ENCODE measurements around the gene KIF16B. TPM values are rescaled to one million over a fixed set of nuclear protein-coding genes. Genes with fewer than 3 reads are reported as not detected.

Gene KIF16B
- total RNA-seq, 1 experiment from 2014 or later, result 4.6 TPM

- CTCF ChIA-PET, result interaction anchor here (0.7 kb wide), 1 partner anchor 9 kb away, joined by 3 read pairs; no protein-coding TSS in a partner anchor
- no peaks in the 10 kb centered on the region for H3K36me3 ChIP-seq (ENCODE audit: insufficient read depth, low read length, poor library complexity, severe bottlenecking)
- BruUV-seq (replicated peaks), result no TSS peak
Measured at GRCh38 chr20:16314748-16315159, 258.5 kb downstream of the KIF16B start.

DNA sequence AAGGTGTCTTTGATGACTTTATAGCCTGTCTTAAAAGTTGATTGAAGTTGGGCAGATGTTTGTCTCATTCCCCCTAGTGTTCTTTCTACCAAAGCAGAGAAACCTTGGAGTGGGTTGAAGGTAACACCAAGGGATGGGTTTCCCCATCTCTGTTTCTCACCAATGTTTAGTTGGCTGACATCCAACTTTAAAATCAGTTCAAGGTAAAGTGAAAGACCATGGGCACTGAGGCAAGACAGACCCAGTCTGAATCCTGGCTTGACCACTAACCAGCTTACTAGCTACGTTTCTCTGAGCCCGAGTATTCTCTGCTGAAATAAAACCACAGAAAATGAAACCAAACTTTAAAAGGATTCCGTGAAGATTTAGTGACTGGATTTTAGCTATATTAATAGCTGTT is 258.9 kb downstream of the KIF16B start:
- Histone ChIP-seq H3K27ac (ENCODE audit: low read depth, low read length, poor library complexity, severe bottlenecking) (no peak overlapping the region), H3K4me3 (ENCODE audit: low read depth, low read length, poor library complexity, severe bottlenecking) (no peak overlapping the region), H3K27me3 (replicated peaks; ENCODE audit: insufficient read depth, low read depth, low read length, poor library complexity) (no peaks in the 10 kb centered on the region), H3K9me3 (ENCODE audit: low read depth, low read length, poor library complexity, severe bottlenecking) (no peaks in the 10 kb centered on the region), H3K36me3 (ENCODE audit: insufficient read depth, low read length, poor library complexity, severe bottlenecking) (no peaks in the 10 kb centered on the region), H3K4me1 (ENCODE audit: insufficient read depth, low read length, poor library complexity, severe bottlenecking) (no peaks in the 10 kb centered on the region)
- POLR2A ChIA-PET (ENCODE audit: low non-redundant PET), result no interaction called here
- TF ChIP-seq CTCF (conservative IDR thresholded peaks at IDR 0.05; ENCODE audit: low read depth, low read length), result no peak
- intact Hi-C loops (cut with micrococcal nuclease; ENCODE audit: unreplicated experiment), result no loop called here
- DNase-seq (ENCODE audit: low spot score), result no peak
- BruUV-seq (replicated peaks), result no TSS peak
- CTCF ChIA-PET, result no interaction called here

More at GRCh38 chr20:16314748-16315159, 258.5 kb downstream of the KIF16B start:
- Histone ChIP-seq H3K27ac (ENCODE audit: low read depth, low read length, poor library complexity, severe bottlenecking) (no peak overlapping the region), H3K9me3 (ENCODE audit: low read depth, low read length, poor library complexity, severe bottlenecking) (no peaks in the 10 kb centered on the region), H3K4me1 (ENCODE audit: insufficient read depth, low read length, poor library complexity, severe bottlenecking) (no peaks in the 10 kb centered on the region), H3K4me3 (ENCODE audit: low read depth, low read length, poor library complexity, severe bottlenecking) (no peak overlapping the region), H3K27me3 (replicated peaks; ENCODE audit: insufficient read depth, low read depth, low read length, poor library complexity) (no peaks in the 10 kb centered on the region)
- no peak for DNase-seq (ENCODE audit: low spot score)
- intact Hi-C loops (cut with micrococcal nuclease; ENCODE audit: unreplicated experiment), result no loop called here
- TF ChIP-seq EZH2 (IDR thresholded peaks at IDR 0.05; ENCODE audit: borderline replicate concordance, low read depth, low read length, poor library complexity, severe bottlenecking) (no peak), CTCF (conservative IDR thresholded peaks at IDR 0.05; ENCODE audit: low read depth, low read length) (no peak)
- POLR2A ChIA-PET (ENCODE audit: low non-redundant PET), result no interaction called here

DNA sequence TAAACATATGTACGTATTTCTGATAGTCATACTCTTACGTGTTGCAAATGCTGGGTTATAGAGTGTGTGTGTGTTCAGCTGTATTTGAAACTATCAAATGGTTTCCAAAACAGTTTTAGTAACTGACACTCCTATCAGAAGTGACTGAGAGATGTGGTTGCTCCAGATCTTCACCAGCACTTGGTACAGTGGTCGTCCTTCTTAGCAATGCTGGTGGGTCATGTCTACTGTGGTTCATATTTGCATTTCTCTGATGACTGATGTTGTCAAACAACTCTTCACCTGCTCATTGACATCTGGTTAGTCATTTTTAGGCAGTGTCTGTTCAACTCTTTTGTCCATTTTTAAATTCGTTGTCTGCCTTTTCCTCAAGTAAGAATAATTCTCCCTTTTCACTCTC is 259.3 kb downstream of the KIF16B start:
- ChIA-PET CTCF (no interaction called here), POLR2A (ENCODE audit: low non-redundant PET) (no interaction called here)
- no peak overlapping the region for H3K27ac ChIP-seq (ENCODE audit: low read depth, low read length, poor library complexity, severe bottlenecking)
- no peaks in the 10 kb centered on the region for H3K4me1 ChIP-seq (ENCODE audit: insufficient read depth, low read length, poor library complexity, severe bottlenecking)
- BruUV-seq (replicated peaks), result no TSS peak
- no peak overlapping the region for H3K4me3 ChIP-seq (ENCODE audit: low read depth, low read length, poor library complexity, severe bottlenecking)
- H3K9me3 ChIP-seq (ENCODE audit: low read depth, low read length, poor library complexity, severe bottlenecking), result no peaks in the 10 kb centered on the region
- no peaks in the 10 kb centered on the region for H3K27me3 ChIP-seq (replicated peaks; ENCODE audit: insufficient read depth, low read depth, low read length, poor library complexity)
- TF ChIP-seq EZH2 (IDR thresholded peaks at IDR 0.05; ENCODE audit: borderline replicate concordance, low read depth, low read length, poor library complexity, severe bottlenecking) (no peak), CTCF (conservative IDR thresholded peaks at IDR 0.05; ENCODE audit: low read depth, low read length) (no peak)
- intact Hi-C loops (cut with micrococcal nuclease; ENCODE audit: unreplicated experiment), result no loop called here
- DNase-seq (ENCODE audit: low spot score), result no peak
- no peaks in the 10 kb centered on the region for H3K36me3 ChIP-seq (ENCODE audit: insufficient read depth, low read length, poor library complexity, severe bottlenecking)
